IPS DF 4.7 (cell line): ENCODE data around the gene GALE.

ENCODE experiments used
- DNase-seq: peaks from one replicate; pipeline ENCODE4 v3.0.0-alpha.2; 2013; ENCODE audit warnings: low spot score; ENCODE audit errors: extremely low read depth

The GALE gene

GRCh38 chr1:23752909-23753308, 47.6 kb downstream of the GALE start:
- DNase-seq: no peak

- DNase-seq: no peak
These were observed 48.7 kb downstream of the GALE start for GRCh38 chr1:23751815-23752200.

- no peak for DNase-seq
These were observed 49.3 kb downstream of the GALE start for GRCh38 chr1:23751050-23751814.

DNA sequence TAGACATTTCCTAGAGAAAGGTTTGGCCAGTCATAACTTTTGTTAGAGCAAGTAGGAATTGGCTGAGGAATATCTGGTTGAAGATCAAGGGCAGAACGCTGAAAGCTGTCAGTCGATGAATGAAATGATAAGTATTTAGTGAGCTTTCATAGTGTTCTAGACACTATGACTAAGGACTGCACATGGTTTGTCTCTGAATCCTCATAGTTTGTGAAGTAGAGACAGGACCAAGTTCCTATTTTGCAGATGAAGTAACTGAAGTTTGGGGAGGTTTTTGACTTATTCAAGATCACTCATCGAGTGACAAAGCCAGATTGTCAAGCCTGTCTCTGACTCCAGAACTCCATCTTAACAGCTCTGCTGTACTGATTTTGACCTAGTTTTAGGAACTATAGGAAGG, 52.5 kb downstream of the GALE start:
- DNase-seq: no peak
